Gastrocnemius medialis (tissue), 4 donors: ENCODE results near the gene LCN10.
"Not testable (repeated sequence)": the region's sequence is repeated elsewhere in the genome, so short reads cannot be mapped to it uniquely, and the experiment has no call there.

Experiments used
- CTCF ChIP-seq, 5 experiments: fragments of 450-650 bp in 3 of 5; fragments of 200-600 bp in 2 of 5; sonication (generic) in 2 of 5; IDR thresholded peaks in 4 of 5; conservative IDR thresholded peaks in 1 of 5; 1 replicate in 4 of 5; 2 replicates in 1 of 5; pipeline ENCODE4 v1.5.1; 2016 to 2019; ENCODE audit warnings: antibody characterized with exemption in 5 of 5, mild to moderate bottlenecking in 3 of 5, moderate library complexity in 3 of 5
- POLR2A ChIP-seq, 2 donors: fragments of 450-650 bp; IDR thresholded peaks; one replicate each; pipeline ENCODE4 v1.6.1; 2017; ENCODE audit warnings: antibody characterized with exemption in 2 of 2, mild to moderate bottlenecking in 2 of 2, moderate library complexity in 2 of 2

GRCh38 chr9:136755302-136756133 lies 12.8 kb upstream of the LCN10 start:
- TF ChIP-seq CTCF (IDR thresholded peaks at IDR 0.05 in 4 of 5, conservative IDR thresholded peaks at IDR 0.05 in 1 of 5); POLR2A (IDR thresholded peaks at IDR 0.05): not testable (repeated sequence)
